HT-29 (cell line): ENCODE results near the gene SCP2. TPM values are rescaled to one million over a fixed set of nuclear protein-coding genes. Genes with fewer than 3 reads are reported as not detected.
A peak's percentile ranks its signal among the peaks of the same experiment; 100 is the strongest.

ENCODE experiments used
- DNase-seq: peaks from one replicate; pipeline ENCODE4 v3.0.0-alpha.2; 2015; ENCODE audit warnings: low spot score
- total RNA-seq: library from RNA; depleted of rRNA; stranded (reverse); fragments of >200 nt; shearing (Covaris generic); gene quantifications from 2 replicates; pipeline ENCODE4 v1.2.3, GENCODE V29; 2014

Gene SCP2
- total RNA-seq, 1 experiment from 2014 or later, result 48.7 TPM

GRCh38 chr1:53031732-53032131, 104.7 kb downstream of the SCP2 start:
- no peak for DNase-seq

DNA sequence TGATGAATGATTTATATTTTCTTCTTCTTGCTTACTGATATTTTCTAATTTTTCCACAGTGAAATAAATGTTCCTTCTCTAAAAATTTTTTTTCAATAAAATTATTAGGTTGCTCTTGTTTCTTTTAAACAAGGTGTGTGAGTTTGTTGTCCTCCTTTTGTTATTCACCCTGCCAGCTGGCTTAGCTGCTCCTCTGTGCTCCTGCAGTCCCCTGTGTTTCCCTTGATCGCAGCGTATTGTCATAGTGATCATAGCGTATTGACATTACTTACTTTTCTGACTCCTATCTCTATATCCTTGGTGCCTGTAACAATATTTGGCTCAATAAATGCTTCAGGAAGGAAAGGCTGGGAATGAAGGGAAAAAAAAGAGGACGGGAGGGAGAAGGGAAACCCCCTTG, 110.1 kb downstream of the SCP2 start:
- no peak for DNase-seq

DNA sequence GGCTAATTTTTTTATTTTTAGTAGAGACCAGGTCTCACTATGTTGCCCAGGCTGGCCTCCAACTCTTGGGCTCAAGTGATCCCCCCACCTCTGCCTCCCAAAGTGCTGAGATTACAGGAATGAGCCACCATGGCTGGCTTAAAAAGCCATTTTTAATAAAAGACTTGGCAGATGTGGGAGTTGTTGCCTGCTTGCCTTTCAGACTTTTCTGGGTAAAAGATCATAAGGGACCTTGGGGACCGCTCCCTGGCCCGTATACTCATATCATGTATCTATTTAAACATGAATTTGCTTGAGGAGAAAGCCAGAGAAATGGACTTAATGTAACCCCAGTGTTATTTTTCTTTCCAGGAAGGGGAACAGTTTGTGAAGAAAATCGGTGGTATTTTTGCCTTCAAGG, 111.5 kb downstream of the SCP2 start:
- DNase-seq, result no peak

- DNase-seq, result no peak
These were observed 116.2 kb downstream of the SCP2 start for GRCh38 chr1:53043271-53043670.

DNA sequence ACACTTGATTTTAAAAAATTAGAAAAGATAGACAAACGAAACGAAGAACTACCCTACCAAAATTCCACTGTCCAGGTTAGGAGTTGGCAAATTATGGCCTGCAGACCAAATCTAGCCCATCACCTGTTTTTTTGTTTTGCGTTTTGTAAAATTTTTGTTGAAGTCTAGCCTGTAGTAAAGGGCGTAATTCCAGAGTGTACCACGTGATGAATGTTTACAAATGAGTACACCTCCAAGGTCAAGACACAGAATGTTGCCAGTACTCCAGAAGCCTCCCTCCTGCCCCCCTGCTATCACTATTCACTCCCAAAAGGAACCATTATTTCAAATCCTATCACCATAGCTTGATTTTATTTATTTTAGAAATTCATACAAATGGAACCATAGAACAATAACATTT, 117.8 kb downstream of the SCP2 start:
- no peak for DNase-seq

DNA sequence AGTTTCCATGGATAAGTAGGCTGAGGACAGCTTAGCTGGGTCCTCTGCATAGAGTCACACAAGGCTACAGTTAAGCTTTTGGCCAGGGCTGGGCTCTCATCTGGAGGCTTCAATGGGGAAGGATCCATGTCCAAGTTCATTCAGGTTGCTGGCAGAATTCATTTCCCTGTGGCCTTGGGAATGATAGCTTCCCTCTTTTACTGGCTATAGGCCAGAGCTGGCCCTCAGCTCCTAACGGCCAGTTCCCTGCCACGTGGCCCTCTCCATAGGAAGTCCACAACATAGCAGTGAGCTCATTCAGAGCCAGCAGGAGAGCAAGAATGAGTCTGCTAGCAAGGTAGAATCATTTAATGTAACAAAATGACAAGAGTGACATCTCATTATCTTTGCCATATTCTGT, 119.9 kb downstream of the SCP2 start:
- DNase-seq, result peak; percentile 25

- peak; percentile 60 for DNase-seq
These were observed 121.0 kb downstream of the SCP2 start for GRCh38 chr1:53047737-53048736.

- no peak for DNase-seq
These were observed 122.0 kb downstream of the SCP2 start for GRCh38 chr1:53048960-53049573.

DNA sequence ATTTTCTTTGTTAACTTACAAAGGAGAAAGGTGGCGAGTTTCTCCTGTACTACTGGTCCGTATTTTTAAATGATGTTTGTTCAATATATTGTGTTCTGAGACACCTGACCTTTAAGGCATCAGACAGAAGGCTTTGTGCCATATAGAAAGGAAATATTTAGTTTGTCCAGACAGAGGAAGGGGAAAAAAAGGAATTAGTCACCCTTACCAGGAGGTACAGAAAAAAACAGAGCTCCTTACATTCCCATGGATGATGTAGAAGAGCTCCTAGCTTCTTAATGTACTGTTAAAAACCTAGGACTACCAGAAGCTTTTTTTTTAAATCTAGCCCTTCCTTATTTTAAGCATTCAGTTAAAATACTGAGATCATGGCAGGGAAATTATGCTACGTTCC, 122.5 kb downstream of the SCP2 start:
- no peak for DNase-seq

DNA sequence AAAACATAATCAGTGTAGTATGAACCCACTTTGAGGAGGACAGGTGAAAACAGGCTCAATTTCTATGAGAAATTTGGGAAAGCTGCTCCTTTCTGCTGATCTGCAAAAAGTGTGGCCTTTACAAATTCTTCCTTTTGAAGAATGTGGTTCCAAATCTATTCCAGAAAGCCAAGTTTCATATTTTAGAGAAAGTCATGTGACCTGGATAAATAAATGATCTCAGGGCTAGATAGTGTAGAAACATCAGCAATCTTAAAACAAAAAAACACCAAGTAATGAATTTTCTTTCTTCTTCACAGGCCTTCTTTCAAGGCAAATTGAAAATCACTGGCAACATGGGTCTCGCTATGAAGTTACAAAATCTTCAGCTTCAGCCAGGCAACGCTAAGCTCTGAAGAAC, 123.2 kb downstream of the SCP2 start:
- no peak for DNase-seq

GRCh38 chr1:53051676-53052075, 124.6 kb downstream of the SCP2 start:
- DNase-seq, result no peak

- DNase-seq, result no peak
These were observed 130.1 kb downstream of the SCP2 start for GRCh38 chr1:53057127-53057526.

- DNase-seq, result no peak
These were observed 133.5 kb downstream of the SCP2 start for GRCh38 chr1:53060579-53060978.

DNA sequence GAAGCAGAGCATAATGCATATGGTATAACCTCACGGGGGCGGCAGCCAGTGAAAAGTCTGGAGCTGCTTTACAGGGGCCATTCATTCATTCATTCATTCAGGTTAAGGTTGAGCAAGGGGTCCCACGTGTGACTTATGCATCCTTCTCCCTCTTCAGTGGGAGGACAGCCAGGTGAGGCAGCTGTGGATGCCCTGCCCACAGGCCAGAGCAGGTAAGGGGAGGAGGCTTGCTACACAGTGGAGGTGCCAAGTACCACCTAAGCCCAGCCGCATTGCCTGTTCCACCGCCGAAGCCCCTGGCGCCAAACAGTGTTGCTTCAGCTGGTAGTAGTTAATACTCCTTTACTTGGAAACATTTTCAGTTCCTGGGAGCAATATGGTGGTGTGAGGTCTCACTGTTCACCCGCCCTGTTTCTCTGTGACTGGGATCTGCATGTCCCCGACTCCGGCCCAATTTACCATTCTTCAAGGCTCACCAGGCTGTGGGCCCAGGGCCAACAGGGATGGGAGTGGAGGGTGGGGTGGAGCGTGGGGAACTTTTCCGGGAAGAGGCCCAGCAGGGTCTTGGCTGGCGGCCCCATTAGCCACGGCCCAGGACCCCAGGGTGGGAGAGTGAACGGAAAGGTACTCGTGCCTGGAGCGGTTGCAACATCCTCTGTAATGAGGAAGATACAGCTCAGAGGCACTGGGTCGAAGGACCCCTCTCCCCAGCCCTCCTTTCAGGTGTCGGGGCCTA, 134.2 kb downstream of the SCP2 start:
- no peak for DNase-seq

- no peak for DNase-seq
These were observed 135.0 kb downstream of the SCP2 start, which contains the start of gene PODN for GRCh38 chr1:53061859-53062707. TSS of gene PODN (plus strand) at chr1:53062213. CDS start at chr1:53069856, 7,643 bp downstream.

DNA sequence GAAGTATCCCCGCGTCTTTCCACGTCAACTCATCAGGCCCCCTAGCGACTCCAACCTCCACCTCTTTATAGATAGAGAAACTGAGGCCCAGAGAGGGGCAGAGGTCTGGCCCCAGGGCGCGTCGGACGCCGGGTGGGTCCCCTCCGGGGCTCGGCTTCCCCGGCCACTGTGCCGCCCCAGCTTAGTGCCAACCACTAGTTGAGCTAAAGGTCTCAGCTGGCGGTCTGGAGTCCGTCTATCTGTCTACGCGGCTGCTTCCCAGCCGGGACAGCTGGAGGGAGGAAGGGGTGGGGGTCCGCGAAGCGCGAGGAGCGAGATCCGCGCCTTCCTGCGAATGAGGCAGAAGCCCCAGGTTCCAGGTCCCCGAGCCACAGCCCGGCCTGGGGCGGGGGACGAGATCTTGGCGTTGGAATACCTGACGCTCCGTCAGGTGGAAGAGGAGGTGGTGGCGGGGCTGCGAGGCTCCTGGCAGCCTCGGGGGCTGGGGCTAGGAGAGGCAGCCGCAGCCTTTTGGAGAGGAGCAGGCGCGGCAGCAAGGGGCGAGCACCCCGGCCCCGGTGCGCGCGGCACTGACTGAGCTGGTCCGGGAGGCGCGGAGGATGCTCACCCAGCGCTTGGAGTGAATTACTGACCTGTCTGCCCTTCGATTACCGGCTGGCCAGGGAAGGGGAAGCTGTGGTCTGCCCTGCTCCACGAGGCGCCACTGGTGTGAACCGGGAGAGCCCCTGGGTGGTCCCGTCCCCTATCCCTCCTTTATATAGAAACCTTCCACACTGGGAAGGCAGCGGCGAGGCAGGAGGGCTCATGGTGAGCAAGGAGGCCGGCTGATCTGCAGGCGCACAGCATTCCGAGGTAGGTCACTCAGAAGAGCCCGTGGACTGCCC, 135.9 kb downstream of the SCP2 start:
- no peak for DNase-seq

- no peak for DNase-seq
These were observed 136.9 kb downstream of the SCP2 start for GRCh38 chr1:53063744-53064515.

DNA sequence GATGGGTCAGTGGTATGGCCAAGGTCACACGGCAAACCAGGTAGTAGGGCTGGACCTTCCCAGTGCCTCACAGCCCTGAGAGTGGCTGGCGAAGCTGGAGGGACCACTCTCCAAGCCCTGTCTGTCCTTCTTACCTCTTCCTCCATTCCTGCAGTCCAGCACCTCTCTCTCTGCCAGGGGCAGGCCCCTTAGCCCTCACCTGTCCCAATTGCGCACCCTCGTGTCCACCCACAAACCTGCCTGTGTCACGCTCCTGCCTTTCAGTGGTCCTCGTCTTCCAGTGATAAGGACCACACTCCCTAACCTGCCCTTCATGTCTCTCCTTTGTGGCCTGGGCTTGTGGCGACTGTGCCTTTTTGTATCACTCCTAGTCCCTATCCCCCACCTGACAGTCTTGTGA, 138.3 kb downstream of the SCP2 start:
- DNase-seq, result no peak

- no peak for DNase-seq
These were observed 139.4 kb downstream of the SCP2 start for GRCh38 chr1:53066488-53066887.
